NCI-H345 treated with DMSO at 0.1 percent for 48 hours (cell line): ENCODE measurements around the gene GSTP1.

Source experiments
- DNase-seq: peaks from one replicate; lab custom pipeline; 2025; ENCODE audit not compliant: unreplicated experiment; lab: John Stamatoyannopoulos, UW

Gene GSTP1

DNA sequence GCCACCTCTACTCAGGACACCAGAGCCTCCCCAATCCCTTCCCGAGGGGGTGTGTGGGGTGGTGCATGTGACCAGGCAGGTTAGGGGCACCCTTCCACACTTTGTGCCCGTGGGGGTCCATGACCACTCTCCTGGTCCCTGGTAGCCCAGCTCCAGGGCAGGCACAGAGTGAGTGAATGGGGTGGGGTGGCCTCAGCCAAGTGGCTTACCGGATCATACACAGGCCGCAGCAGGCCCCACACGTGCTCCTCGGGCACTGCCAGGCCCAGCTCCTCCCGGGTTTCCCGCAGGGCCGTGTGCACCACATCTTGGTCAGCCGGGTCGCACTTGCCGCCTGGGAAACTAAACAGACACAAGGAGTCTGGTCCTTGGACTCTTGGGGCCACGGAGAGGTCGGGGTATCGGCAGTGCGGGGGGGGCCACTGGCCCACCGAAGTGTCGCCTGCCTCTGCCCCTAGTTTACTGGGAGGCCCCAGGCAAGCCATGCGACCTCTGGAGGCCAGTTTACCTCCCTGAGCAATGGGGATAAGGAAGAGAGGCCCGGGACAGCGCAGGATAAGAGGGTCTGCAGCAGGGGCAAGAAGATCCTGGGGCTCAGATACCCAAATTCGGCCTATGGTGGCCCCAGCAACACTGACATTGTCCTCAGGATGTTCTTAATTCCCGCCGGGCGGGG, 45.2 kb downstream of the GSTP1 start:
- no peak for DNase-seq

DNA sequence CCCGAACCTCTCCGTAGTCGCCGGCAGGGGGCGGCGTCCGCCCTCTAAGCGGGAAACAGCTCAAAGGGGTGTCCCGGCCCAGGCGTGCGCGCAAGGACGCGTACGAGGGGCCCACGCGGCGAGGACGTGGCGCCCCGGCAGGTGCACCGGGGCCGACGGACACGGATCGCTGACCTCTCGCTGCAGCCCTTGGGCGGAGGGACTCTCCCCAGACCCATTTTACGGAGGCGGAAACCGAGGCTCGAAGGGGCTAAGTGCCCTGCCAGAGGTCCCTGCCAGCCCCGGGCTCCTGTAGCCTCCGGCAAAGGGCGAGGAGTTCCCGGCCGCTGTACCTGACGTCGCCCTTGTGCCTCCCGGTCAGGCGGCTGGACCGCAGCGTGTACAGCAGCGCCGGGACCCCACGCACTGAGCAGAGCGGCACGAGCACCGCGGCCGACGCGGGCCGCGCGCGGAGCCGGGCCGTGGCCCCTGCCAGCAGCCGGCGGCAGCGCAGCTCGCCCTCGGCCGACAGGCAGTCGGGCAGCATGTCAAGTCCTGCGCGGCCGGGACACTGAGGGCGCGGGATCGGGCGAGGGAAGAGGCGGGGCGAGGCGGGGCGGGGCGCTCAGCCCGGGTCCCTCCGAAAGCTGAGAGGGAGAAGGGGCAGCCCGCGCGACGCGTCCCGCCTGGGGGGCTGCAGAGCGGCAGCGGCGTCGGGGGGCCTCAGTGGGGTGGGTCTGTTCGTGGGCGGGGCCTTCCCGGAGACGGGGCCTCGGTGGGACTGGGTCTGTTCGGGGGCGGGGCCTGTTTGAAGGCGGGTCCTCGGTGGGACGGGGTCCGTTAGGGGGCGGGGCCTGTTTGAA, 46.0 kb downstream of the GSTP1 start, which contains the start of gene NUDT8:
Gene NUDT8, minus strand, starts transcription at position 552 of the 842 bp plus-strand sequence. Its CDS starts 26 bp downstream, at position 526.
- DNase-seq = peak; percentile 44

GRCh38 chr11:67630228-67630942, 46.8 kb downstream of the GSTP1 start:
- peak; percentile 85 for DNase-seq

DNA sequence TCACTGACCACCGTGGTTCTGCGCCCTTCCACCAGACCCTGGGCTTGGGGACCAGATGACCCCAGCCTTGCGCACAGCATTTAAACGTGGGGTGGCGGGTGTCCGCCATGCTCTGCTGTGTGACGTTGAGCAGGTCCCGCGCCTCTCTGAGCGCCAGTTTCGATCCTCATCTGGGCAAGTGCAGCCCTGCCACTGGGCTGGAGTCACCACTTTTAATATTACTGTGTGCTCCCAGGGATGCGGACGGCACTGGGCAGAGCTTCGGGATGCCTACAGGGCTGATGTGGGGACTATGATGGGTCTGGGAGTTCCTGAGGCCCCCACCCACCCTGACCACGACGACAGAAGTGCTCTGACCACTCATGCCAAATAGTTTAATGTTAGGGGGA, 47.3 kb downstream of the GSTP1 start:
- DNase-seq = no peak

- DNase-seq = no peak
These were observed 47.8 kb downstream of the GSTP1 start for GRCh38 chr11:67631411-67631810.

GRCh38 chr11:67631853-67632174, 48.2 kb downstream of the GSTP1 start:
- DNase-seq = no peak

GRCh38 chr11:67632175-67632981, 48.8 kb downstream of the GSTP1 start:
- DNase-seq = no peak

- no peak for DNase-seq
These were observed 49.6 kb downstream of the GSTP1 start for GRCh38 chr11:67632982-67633755.

DNA sequence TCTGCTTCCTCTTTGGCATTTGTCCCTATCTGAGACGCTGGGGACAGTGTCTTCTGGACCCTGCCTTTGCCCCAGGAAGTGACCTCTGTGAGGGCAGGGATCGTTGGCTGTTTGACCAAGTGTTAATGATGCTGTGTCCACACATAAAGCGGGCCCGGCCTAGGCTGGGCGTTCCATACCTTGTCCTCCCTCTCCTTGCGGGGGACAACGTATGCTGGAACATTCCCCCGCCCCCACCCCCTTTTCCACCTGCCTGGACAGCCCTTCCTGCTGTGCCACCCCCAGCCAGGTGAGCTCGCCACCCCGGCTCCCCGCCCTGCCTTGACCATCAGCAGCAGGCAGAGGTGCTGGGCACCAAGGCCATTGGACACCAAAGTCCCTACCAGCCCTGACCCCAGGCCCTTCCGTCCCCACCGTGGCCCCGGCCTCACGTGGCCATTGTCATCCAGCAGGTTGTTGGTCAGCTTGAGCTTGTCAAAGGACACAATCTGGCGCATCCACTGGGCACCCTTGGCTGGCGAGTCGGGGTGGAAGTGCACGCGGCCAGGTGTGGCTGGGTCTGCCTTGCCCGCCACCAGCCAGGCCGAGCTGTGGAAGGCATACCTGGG, 50.2 kb downstream of the GSTP1 start:
- DNase-seq = no peak

DNA sequence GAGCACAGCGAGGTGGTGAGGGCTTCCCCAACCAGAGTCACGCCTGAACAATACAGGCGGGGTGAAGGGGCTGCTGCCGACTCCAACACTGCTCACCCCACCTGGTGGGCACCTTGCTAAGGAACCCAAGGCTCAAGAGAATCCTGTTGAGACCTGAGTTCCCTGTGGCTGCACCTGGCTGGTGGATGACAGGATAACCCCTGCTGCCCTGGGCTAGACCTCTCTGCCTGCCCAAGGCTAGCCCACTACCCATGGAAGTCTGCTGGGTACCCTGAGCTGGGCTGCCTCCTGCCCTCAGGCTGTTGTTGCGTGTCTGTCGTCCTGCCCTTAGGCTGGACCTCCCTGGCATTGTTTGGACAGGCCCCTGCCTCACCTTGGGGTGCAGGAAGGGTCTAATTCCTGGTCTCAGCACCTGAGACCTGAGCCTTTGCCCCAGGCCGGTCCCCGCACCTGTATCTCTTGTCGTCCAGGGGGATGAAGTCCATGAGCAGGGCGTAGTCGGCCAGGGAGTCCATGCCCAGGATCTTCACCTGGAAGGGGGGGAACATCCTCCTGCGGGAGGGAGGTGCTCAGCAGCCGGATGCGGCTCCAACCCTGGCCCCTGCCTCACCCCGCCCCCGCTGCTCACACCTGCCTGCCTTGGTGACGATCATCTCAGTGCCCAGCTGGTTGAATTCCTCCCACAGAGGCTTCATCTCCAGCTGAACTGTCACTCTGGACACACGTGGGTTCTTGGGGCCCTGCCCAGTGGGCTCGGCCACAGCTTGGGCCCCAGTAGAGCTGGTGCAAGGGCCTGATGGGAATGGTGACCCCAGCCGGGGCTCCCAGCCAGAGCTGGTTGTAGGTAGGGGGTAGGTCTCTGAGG, 51.0 kb downstream of the GSTP1 start:
- DNase-seq = no peak

DNA sequence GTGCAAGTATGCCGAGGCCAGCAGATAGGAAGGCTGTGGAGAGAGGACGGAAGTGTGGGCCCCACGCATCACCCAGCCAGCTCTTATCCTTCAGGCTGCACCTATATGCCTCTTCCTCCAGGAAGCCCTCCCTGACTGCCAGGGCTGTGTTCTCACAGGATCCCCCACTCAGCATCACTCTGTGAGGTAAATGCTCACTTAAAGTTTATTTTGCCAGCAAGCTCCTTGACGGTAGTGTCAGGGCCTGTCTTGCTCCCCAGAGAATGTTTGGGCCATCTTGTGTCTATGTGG, 51.6 kb downstream of the GSTP1 start:
- DNase-seq = no peak
